GM21723 (cell line): ENCODE data around the gene GGACT.
"Not testable (repeated sequence)": the region's sequence is repeated elsewhere in the genome, so short reads cannot be mapped to it uniquely, and the experiment has no call there.

Experiments used
- ATAC-seq: cut with Tn5 transposase; IDR thresholded peaks from one replicate; pipeline ENCODE4 v1.9.1; 2021; ENCODE audit warnings: mild to moderate bottlenecking, moderate library complexity; ENCODE audit not compliant: unreplicated experiment

Gene GGACT

GRCh38 chr13:100602493-100603111, 14.0 kb upstream of the GGACT start:
- ATAC-seq: no peak

- ATAC-seq: no peak
Observed at GRCh38 chr13:100601716-100602115, 13.1 kb upstream of the GGACT start.

- no peak for ATAC-seq
Observed at GRCh38 chr13:100600915-100601314, 12.3 kb upstream of the GGACT start.

- no peak for ATAC-seq
Observed at GRCh38 chr13:100600461-100600860, 11.9 kb upstream of the GGACT start.

GRCh38 chr13:100597253-100597652, 8.7 kb upstream of the GGACT start:
- ATAC-seq: no peak

GRCh38 chr13:100596516-100596915, 7.9 kb upstream of the GGACT start:
- no peak for ATAC-seq

- no peak for ATAC-seq
Observed at GRCh38 chr13:100594731-100595130, 6.1 kb upstream of the GGACT start.

- ATAC-seq: no peak
Observed at GRCh38 chr13:100594255-100594654, 5.7 kb upstream of the GGACT start.

GRCh38 chr13:100589178-100589725, 663 bp upstream of the GGACT start:
- no peak for ATAC-seq

GRCh38 chr13:100584896-100585295, 3.7 kb downstream of the GGACT start:
- ATAC-seq: no peak

- no peak for ATAC-seq
Observed at GRCh38 chr13:100581504-100581903, 7.1 kb downstream of the GGACT start.

GRCh38 chr13:100581030-100581429, 7.6 kb downstream of the GGACT start:
- ATAC-seq: no peak

- ATAC-seq: no peak
Observed at GRCh38 chr13:100580045-100580444, 8.5 kb downstream of the GGACT start.

- ATAC-seq: not testable (repeated sequence)
Observed at GRCh38 chr13:100577239-100577638, 11.3 kb downstream of the GGACT start.

- peak; percentile 97 for ATAC-seq
Observed at GRCh38 chr13:100573121-100573520, 15.5 kb downstream of the GGACT start.

GRCh38 chr13:100566543-100566942, 22.0 kb downstream of the GGACT start:
- no peak for ATAC-seq

GRCh38 chr13:100565286-100565685, 23.3 kb downstream of the GGACT start:
- ATAC-seq: no peak

- ATAC-seq: no peak
Observed at GRCh38 chr13:100564444-100565223, 24.0 kb downstream of the GGACT start.

GRCh38 chr13:100563779-100564178, 24.8 kb downstream of the GGACT start:
- no peak for ATAC-seq

GRCh38 chr13:100561599-100562204, 26.9 kb downstream of the GGACT start:
- no peak for ATAC-seq

- no peak for ATAC-seq
Observed at GRCh38 chr13:100561158-100561499, 27.5 kb downstream of the GGACT start.
